Globus pallidus (tissue), 1 donor: ENCODE data around the gene POU6F2.
"Not testable (repeated sequence)": the region's sequence is repeated elsewhere in the genome, so short reads cannot be mapped to it uniquely, and the experiment has no call there.

Experiments used
- DNase-seq: peaks from one replicate; pipeline ENCODE4 v3.0.0-alpha.2; 2015; ENCODE audit warnings: low spot score

POU6F2 gene

GRCh38 chr7:39306016-39306570, 328.4 kb downstream of the POU6F2 start:
- no peak for DNase-seq

- no peak for DNase-seq
These were observed 333.0 kb downstream of the POU6F2 start for GRCh38 chr7:39310699-39311098.

- DNase-seq, result no peak
These were observed 334.7 kb downstream of the POU6F2 start for GRCh38 chr7:39312254-39312989.

GRCh38 chr7:39313376-39313775, 335.7 kb downstream of the POU6F2 start:
- no peak for DNase-seq

- no peak for DNase-seq
These were observed 336.3 kb downstream of the POU6F2 start for GRCh38 chr7:39313974-39314373.

GRCh38 chr7:39317107-39317506, 339.4 kb downstream of the POU6F2 start:
- DNase-seq, result no peak

GRCh38 chr7:39317896-39318295, 340.2 kb downstream of the POU6F2 start:
- DNase-seq, result no peak

- DNase-seq, result no peak
These were observed 343.5 kb downstream of the POU6F2 start for GRCh38 chr7:39321245-39321644.

GRCh38 chr7:39321909-39322498, 344.3 kb downstream of the POU6F2 start:
- no peak for DNase-seq

- no peak for DNase-seq
These were observed 346.5 kb downstream of the POU6F2 start for GRCh38 chr7:39324139-39324760.

- not testable (repeated sequence) for DNase-seq
These were observed 353.9 kb downstream of the POU6F2 start for GRCh38 chr7:39331607-39332006.

GRCh38 chr7:39332142-39332541, 354.4 kb downstream of the POU6F2 start:
- DNase-seq, result no peak

- no peak for DNase-seq
These were observed 356.0 kb downstream of the POU6F2 start for GRCh38 chr7:39333701-39334100.

- no peak for DNase-seq
These were observed 358.7 kb downstream of the POU6F2 start for GRCh38 chr7:39336442-39336841.

- DNase-seq, result no peak
These were observed 361.0 kb downstream of the POU6F2 start for GRCh38 chr7:39338716-39339115.

- DNase-seq, result no peak
These were observed 361.9 kb downstream of the POU6F2 start for GRCh38 chr7:39339591-39339990.

GRCh38 chr7:39341083-39341482, 363.4 kb downstream of the POU6F2 start:
- no peak for DNase-seq

- no peak for DNase-seq
These were observed 365.1 kb downstream of the POU6F2 start for GRCh38 chr7:39342763-39343162.

GRCh38 chr7:39349452-39350123, 371.9 kb downstream of the POU6F2 start:
- no peak for DNase-seq

GRCh38 chr7:39353615-39354376, 376.1 kb downstream of the POU6F2 start:
- DNase-seq, result no peak

- DNase-seq, result no peak
These were observed 378.0 kb downstream of the POU6F2 start for GRCh38 chr7:39355664-39356063.
